Spleen (tissue), 11 donors: ENCODE measurements around the gene RHOV. TPM values are rescaled to one million over a fixed set of nuclear protein-coding genes. Genes with fewer than 3 reads are reported as not detected.

Experiments used
- DNase-seq: peaks from one replicate; pipeline ENCODE4 v3.0.0-alpha.2; 2020
- H3K27ac ChIP-seq, 8 donors: fragments of 200-600 bp; sonication (generic) in 7 of 8; 1 replicate in 4 of 8; 2 replicates in 4 of 8; pipeline versions ENCODE4 v1.5.0 to v1.8.0; 2016 to 2021; ENCODE audit warnings: inconsistent platforms in 4 of 8, mild to moderate bottlenecking in 4 of 8, moderate library complexity in 1 of 8
- H3K27me3 ChIP-seq, 7 donors: fragments of 200-600 bp; sonication (generic) in 6 of 7; replicated peaks in 1 of 7; 1 replicate in 4 of 7; 2 replicates in 3 of 7; pipeline versions ENCODE4 v1.5.0 to v1.8.0; 2016 to 2021; ENCODE audit warnings: inconsistent platforms in 3 of 7, mild to moderate bottlenecking in 1 of 7
- H3K36me3 ChIP-seq, 6 donors: fragments of 200-600 bp; sonication (generic) in 5 of 6; 1 replicate in 4 of 6; 2 replicates in 2 of 6; pipeline versions ENCODE4 v1.5.0 to v1.8.0; 2016 to 2021; ENCODE audit warnings: inconsistent platforms in 2 of 6
- H3K4me1 ChIP-seq, 6 donors: fragments of 200-600 bp; sonication (generic) in 5 of 6; 1 replicate in 3 of 6; 2 replicates in 3 of 6; pipeline versions ENCODE4 v1.5.0 to v1.8.0; 2016 to 2021; ENCODE audit warnings: inconsistent platforms in 3 of 6
- H3K4me3 ChIP-seq, 8 donors: fragments of 200-600 bp; sonication (generic) in 7 of 8; 1 replicate in 4 of 8; 2 replicates in 4 of 8; pipeline versions ENCODE4 v1.5.0 to v1.8.0; 2016 to 2021; ENCODE audit warnings: inconsistent platforms in 4 of 8, mild to moderate bottlenecking in 4 of 8, moderate library complexity in 2 of 8
- H3K9me3 ChIP-seq, 8 donors: fragments of 200-600 bp; sonication (generic) in 7 of 8; 1 replicate in 4 of 8; 2 replicates in 4 of 8; pipeline versions ENCODE4 v1.5.0 to v1.8.0; 2016 to 2021; ENCODE audit warnings: inconsistent platforms in 4 of 8
- CTCF ChIP-seq, 11 experiments: fragments of 200-600 bp in 7 of 11; fragments of 450-650 bp in 4 of 11; sonication (generic) in 4 of 11; IDR thresholded peaks in 8 of 11; conservative IDR thresholded peaks in 3 of 11; 1 replicate in 7 of 11; 2 replicates in 4 of 11; pipeline versions ENCODE4 v1.4.0 to v1.8.0; 2016 to 2021; ENCODE audit warnings: antibody characterized with exemption in 11 of 11, inconsistent platforms in 4 of 11, mild to moderate bottlenecking in 1 of 11
- POLR2A ChIP-seq, 3 donors: fragments of 450-650 bp; IDR thresholded peaks; one replicate each; pipeline ENCODE4 v1.5.1; 2017; ENCODE audit warnings: antibody characterized with exemption in 3 of 3, mild to moderate bottlenecking in 1 of 3
- POLR2AphosphoS5 ChIP-seq, 3 donors: sonication (generic); formaldehyde crosslinking; IDR thresholded peaks; one replicate each; pipeline ENCODE4 v1.5.1; 2017; ENCODE audit warnings: antibody characterized with exemption in 3 of 3
- WGBS, 5 donors: extraction: QIAGEN DNeasy Blood & Tissue Kit in 3 of 5; methylation state at CpG; one replicate each; pipeline versions ENCODE4 v1.1.5 to v1.1.7; 2013 to 2018; 5-methylcytosine and 5-hydroxymethylcytosine counted together
- intact Hi-C: fragments of 100-400 bp; cut with DNase I; formaldehyde crosslinking; loops from one replicate; pipeline ENCODE4 v1.15.0; 2023; ENCODE audit warnings: low total_unique reads
- polyA plus RNA-seq, 3 donors: library from polyadenylated mRNA; stranded (reverse); fragments of 200-250 nt; gene quantifications; one replicate each; pipeline ENCODE4 v1.2.1, GENCODE V29; 2013
- total RNA-seq, 7 donors: library from RNA; depleted of rRNA in 3 of 7; stranded (reverse); fragments of >200 nt in 3 of 7; fragmentation: NEBNext Ultra II Directional in 4 of 7; extraction: Animal tissue kit (Norgen Biotek cat#: 25700) in 4 of 7; gene quantifications; one replicate each; pipeline versions ENCODE4 v1.1.0 to v1.2.1, GENCODE V29; 2016 to 2021
- donor health status: healthy with polysubstance abuse.
- donor health status: DM: no; HTN: no; CAD: no; lungs with moderate emphysema.
- donor health status: DM: no; HTN: no; CAD: no.
- donor health status: Bipolar disorder and iron deficiency.
- donor health status: healthy.
- donor health status: DM: no; HTN: no; CAD: no.
- donor health status: DM: yes; HTN: yes; CAD: no.

Gene RHOV
- total and polyA plus RNA-seq, 10 donors = 0.06 to 0.19 TPM; not detected in 8

DNA sequence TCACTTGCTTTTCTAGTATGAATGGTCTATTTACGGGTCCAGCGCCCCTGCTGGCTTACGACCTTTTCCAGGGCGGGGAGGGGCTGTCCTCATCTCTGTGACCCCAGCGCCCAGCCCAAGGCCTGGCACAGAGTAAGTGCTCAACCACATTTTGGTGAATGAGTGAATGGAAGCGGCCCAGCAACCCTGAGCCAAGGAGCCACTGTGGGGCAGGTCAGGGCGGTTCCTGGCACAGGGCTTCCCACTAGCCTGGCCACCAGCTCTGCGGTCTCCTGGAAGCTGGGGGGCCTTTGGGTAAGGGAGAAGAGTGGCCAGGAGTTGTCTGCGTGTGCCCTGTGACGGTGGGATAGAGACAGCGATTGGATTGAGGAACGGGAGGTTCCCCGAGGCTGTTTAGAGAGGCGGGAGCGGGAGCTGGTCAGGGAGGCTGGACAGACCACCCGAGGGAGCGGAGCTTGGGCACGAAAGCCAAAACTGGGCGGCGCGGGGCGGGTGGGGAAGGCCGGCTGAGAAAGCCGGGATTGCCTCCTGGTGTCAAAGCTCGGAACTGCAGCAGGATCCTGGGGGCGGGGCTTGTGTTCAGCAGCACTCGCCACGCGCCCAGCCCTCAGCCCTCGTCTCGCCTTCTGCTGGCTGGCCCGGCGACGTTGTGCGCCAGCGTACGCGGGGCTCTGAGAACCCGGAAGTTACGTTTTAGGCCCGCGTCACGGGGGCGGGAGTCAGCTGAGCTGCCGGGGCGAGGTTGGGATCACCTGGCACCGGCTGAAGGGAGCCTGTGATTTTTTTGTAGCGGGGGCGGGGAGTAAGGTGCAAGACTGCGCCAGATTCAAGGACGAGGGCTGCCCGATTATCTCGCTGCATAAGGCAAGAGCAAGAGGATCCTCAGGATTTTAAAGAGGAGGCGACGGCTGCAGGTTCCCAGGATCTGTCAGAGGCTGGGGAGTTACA is 20.0 kb upstream of the RHOV start, which contains the start of gene VPS18:
VPS18 (plus strand) TSS at position 718 of the 948 bp plus-strand sequence. CDS start 319 bp downstream, outside the sequence.
- Histone ChIP-seq H3K36me3 (peaks cover 0 to 35% (median 24%) of the 10 kb centered on the region in 6 donors), H3K27ac (peak within 1 kb of the TSS; percentile 58 to 92 (median 90)), H3K27me3 (no peaks in the 10 kb centered on the region), H3K4me1 (peaks cover 11 to 60% (median 43%) of the 10 kb centered on the region in 6 donors), H3K9me3 (no peaks in the 10 kb centered on the region), H3K4me3 (peak within 1 kb of the TSS; percentile 84 to 98 (median 88))
- intact Hi-C loops = loop anchor here (5.0 kb wide), 1 partner anchor 217 kb away; no protein-coding TSS in a partner anchor
- WGBS, 5 donors = 5 to 9% (median 6%) methylated on average over 39 to 55 of the region's 55 CpGs
- TF ChIP-seq POLR2A (IDR thresholded peaks at IDR 0.05) (peak in 1 of 3 donors; percentile 66), POLR2AphosphoS5 (IDR thresholded peaks at IDR 0.05) (peak; percentile 95 to 98 (median 96)), CTCF (IDR thresholded peaks at IDR 0.05 in 8 of 11, conservative IDR thresholded peaks at IDR 0.05 in 3 of 11) (peak; percentile 99 to 100 (median 100))
- peak; percentile 100 for DNase-seq

DNA sequence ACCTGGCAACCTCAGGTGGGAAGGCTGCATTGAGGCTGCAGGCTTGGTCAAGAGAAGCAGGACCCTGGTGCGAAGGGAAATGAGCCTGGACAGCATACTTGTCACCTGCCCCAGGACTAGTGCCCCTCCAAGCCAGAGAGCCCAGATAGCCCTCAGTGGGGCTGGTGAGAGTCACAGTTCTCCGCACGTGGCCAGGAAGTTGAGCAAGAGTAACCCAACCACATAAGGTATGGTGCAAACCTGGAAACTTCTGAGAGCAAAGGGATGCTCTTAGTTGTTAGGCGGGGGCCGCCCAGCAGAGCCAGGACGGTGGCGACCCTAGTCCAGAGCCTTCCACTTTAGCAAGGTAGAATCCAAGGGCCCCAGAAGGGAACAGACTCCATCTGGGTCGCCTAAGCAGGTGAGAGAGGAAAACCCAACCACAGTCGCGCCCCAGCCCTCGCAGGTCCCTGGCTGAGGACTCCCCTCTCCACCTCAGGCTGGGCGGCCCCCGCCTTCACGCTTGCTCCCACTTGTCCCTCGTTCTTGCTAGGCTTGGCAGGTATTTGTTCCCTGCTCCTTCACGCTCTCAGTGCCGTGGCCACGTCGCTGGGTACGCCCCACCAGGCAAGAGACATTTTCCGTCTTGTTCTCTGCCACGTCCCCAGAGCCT is 19.1 kb upstream of the RHOV start:
- H3K27ac ChIP-seq = peak overlapping the region in 4 of 8 donors; percentile 58 to 91 (median 90)
- peaks cover 0 to 26% (median 17%) of the 10 kb centered on the region in 6 donors for H3K36me3 ChIP-seq
- H3K9me3 ChIP-seq = no peaks in the 10 kb centered on the region
- no peaks in the 10 kb centered on the region for H3K27me3 ChIP-seq
- peak; percentile 88 for DNase-seq
- WGBS, 5 donors = 74 to 82% (median 76%) methylated on average over 21 to 22 of the region's 22 CpGs
- peak overlapping the region in 2 of 8 donors; percentile 88 to 98 for H3K4me3 ChIP-seq
- H3K4me1 ChIP-seq = peaks cover 11 to 59% (median 43%) of the 10 kb centered on the region in 6 donors
- intact Hi-C loops = loop anchor here (5.0 kb wide), 1 partner anchor 216 kb away; no protein-coding TSS in a partner anchor
- TF ChIP-seq CTCF (IDR thresholded peaks at IDR 0.05 in 8 of 11, conservative IDR thresholded peaks at IDR 0.05 in 3 of 11) (no peak), POLR2AphosphoS5 (IDR thresholded peaks at IDR 0.05) (no peak), POLR2A (IDR thresholded peaks at IDR 0.05) (no peak)

DNA sequence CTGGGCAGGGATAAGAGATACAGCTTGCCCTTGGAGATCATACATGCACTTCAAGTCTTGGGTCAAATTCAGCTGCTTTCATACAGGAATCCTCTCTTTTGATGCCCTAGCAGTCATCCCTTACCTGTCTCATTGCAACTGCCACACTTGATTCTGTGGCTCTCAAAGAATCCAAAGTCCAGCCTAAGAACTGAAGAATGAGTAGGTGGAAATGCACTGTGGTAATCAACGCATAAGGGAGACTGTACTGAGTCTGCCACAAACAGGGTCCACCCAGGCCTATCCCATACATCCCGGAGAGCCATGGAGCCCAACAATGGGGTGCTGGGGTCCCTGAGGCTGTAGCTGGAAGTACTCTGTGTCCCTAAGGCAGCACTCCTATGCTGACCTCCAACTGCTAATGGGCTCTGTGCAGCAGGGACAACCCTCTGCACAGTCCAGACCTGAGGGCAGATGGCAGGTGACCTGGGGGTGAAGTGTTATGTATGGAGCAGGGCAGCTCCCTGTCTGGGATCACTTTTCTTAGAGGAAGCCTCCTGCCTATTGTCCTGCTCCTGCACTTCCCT is 18.5 kb upstream of the RHOV start:
- Histone ChIP-seq H3K4me3 (peak overlapping the region in 1 of 8 donors; percentile 98), H3K4me1 (peaks cover 11 to 57% (median 42%) of the 10 kb centered on the region in 6 donors), H3K27me3 (no peaks in the 10 kb centered on the region), H3K27ac (peak overlapping the region in 1 of 8 donors; percentile 91), H3K9me3 (no peaks in the 10 kb centered on the region), H3K36me3 (peaks cover 0 to 20% (median 12%) of the 10 kb centered on the region in 6 donors)
- TF ChIP-seq CTCF (IDR thresholded peaks at IDR 0.05 in 8 of 11, conservative IDR thresholded peaks at IDR 0.05 in 3 of 11) (no peak), POLR2A (IDR thresholded peaks at IDR 0.05) (no peak), POLR2AphosphoS5 (IDR thresholded peaks at IDR 0.05) (no peak)
- intact Hi-C loops = loop anchor here (5.0 kb wide), 1 partner anchor 215 kb away; no protein-coding TSS in a partner anchor
- WGBS, 5 donors = 79 to 98% (median 87%) methylated on average over 2 of the region's 2 CpGs
- DNase-seq = no peak
